RWPE2 (cell line): Measurements from ENCODE around the gene JOSD1.

Experiments
- ATAC-seq: fragments of 200-7000 bp; cut with Tn5 transposase; 3 replicates; pipeline ENCODE4 v1.9.1; 2021; ENCODE audit warnings: low read depth
- DNase-seq: peaks from one replicate; pipeline ENCODE4 v3.0.0-alpha.2; 2020; ENCODE audit warnings: low spot score
- H3K27ac ChIP-seq: fragments of 450-650 bp; 2 replicates; pipeline ENCODE4 v1.5.1; 2017; ENCODE audit warnings: mild to moderate bottlenecking; ENCODE audit not compliant: poor library complexity, severe bottlenecking
- H3K27me3 ChIP-seq: fragments of 250-450 bp; sonication (Bioruptor Pico); 2 replicates; pipeline ENCODE4 v1.5.1; 2021; ENCODE audit warnings: mild to moderate bottlenecking, moderate library complexity; ENCODE audit not compliant: insufficient read depth, poor library complexity, severe bottlenecking
- H3K36me3 ChIP-seq: fragments of 250-450 bp; sonication (Bioruptor Pico); 2 replicates; pipeline ENCODE4 v1.5.1; 2020; ENCODE audit warnings: low read depth, mild to moderate bottlenecking, moderate library complexity
- H3K4me1 ChIP-seq: fragments of 250-450 bp; sonication (Bioruptor Pico); 2 replicates; pipeline ENCODE4 v1.5.1; 2021; ENCODE audit warnings: mild to moderate bottlenecking, moderate library complexity; ENCODE audit not compliant: insufficient read depth, poor library complexity, severe bottlenecking
- H3K4me3 ChIP-seq: fragments of 250-450 bp; sonication (Bioruptor Pico); 2 replicates; pipeline ENCODE4 v1.5.1; 2021; ENCODE audit warnings: mild to moderate bottlenecking, moderate library complexity; ENCODE audit not compliant: severe bottlenecking
- H3K9me3 ChIP-seq: fragments of 250-450 bp; sonication (Bioruptor Pico); 2 replicates; pipeline ENCODE4 v1.5.1; 2021; ENCODE audit warnings: mild to moderate bottlenecking, moderate library complexity; ENCODE audit not compliant: severe bottlenecking
- CTCF ChIP-seq: fragments of 450-650 bp; IDR thresholded peaks from one replicate; pipeline ENCODE4 v1.5.1; 2017; ENCODE audit warnings: mild to moderate bottlenecking, moderate library complexity; ENCODE audit not compliant: poor library complexity, severe bottlenecking

The JOSD1 gene

GRCh38 chr22:38744981-38745380 is 44.2 kb upstream of the JOSD1 start:
- no peak overlapping the region for H3K27ac ChIP-seq
- no peaks in the 10 kb centered on the region for H3K27me3 ChIP-seq
- peaks cover 91% of the 10 kb centered on the region for H3K36me3 ChIP-seq
- no peak for TF ChIP-seq CTCF
- no peaks in the 10 kb centered on the region for H3K9me3 ChIP-seq
- ATAC-seq = no peak
- H3K4me1 ChIP-seq = peaks cover 6% of the 10 kb centered on the region
- DNase-seq = no peak
- H3K4me3 ChIP-seq = no peak overlapping the region

- H3K36me3 ChIP-seq = peaks cover 93% of the 10 kb centered on the region
- DNase-seq = no peak
- H3K27ac ChIP-seq = no peak overlapping the region
- no peak for ATAC-seq
- H3K27me3 ChIP-seq = no peaks in the 10 kb centered on the region
- TF ChIP-seq CTCF = no peak
- H3K4me1 ChIP-seq = no peaks in the 10 kb centered on the region
- no peak overlapping the region for H3K4me3 ChIP-seq
- no peaks in the 10 kb centered on the region for H3K9me3 ChIP-seq
These were observed 41.6 kb upstream of the JOSD1 start for GRCh38 chr22:38742176-38742942.

- ATAC-seq (no peak), DNase-seq (no peak)
- TF ChIP-seq CTCF = no peak
- no peaks in the 10 kb centered on the region for H3K4me1 ChIP-seq
- H3K27me3 ChIP-seq = no peaks in the 10 kb centered on the region
- H3K9me3 ChIP-seq = no peaks in the 10 kb centered on the region
- H3K27ac ChIP-seq = no peak overlapping the region
- peaks cover 94% of the 10 kb centered on the region for H3K36me3 ChIP-seq
- no peak overlapping the region for H3K4me3 ChIP-seq
These were observed 40.8 kb upstream of the JOSD1 start for GRCh38 chr22:38741576-38741975.

- no peaks in the 10 kb centered on the region for H3K27me3 ChIP-seq
- H3K9me3 ChIP-seq = no peaks in the 10 kb centered on the region
- H3K4me1 ChIP-seq = no peaks in the 10 kb centered on the region
- TF ChIP-seq CTCF = no peak
- H3K27ac ChIP-seq = no peak overlapping the region
- no peak for ATAC-seq
- peaks cover 96% of the 10 kb centered on the region for H3K36me3 ChIP-seq
- H3K4me3 ChIP-seq = no peak overlapping the region
- no peak for DNase-seq
These were observed 40.4 kb upstream of the JOSD1 start for GRCh38 chr22:38741166-38741565.

- H3K27me3 ChIP-seq = no peaks in the 10 kb centered on the region
- ATAC-seq (no peak), DNase-seq (no peak)
- no peaks in the 10 kb centered on the region for H3K4me1 ChIP-seq
- H3K4me3 ChIP-seq = no peak overlapping the region
- TF ChIP-seq CTCF = no peak
- peaks cover 96% of the 10 kb centered on the region for H3K36me3 ChIP-seq
- no peaks in the 10 kb centered on the region for H3K9me3 ChIP-seq
- H3K27ac ChIP-seq = no peak overlapping the region
These were observed 40.0 kb upstream of the JOSD1 start for GRCh38 chr22:38740754-38741153.
